GM23248 (cell line): Measurements from ENCODE around the gene ATAT1. TPM values are rescaled to one million over a fixed set of nuclear protein-coding genes. Genes with fewer than 3 reads are reported as not detected.

Experiments used
- DNase-seq: peaks from one replicate; pipeline ENCODE4 v3.0.0-alpha.2; 2015
- H2AFZ ChIP-seq: fragments of 200-600 bp; sonication (generic); 2 replicates; pipeline ENCODE4 v1.6.1; 2016; ENCODE audit warnings: antibody characterized with exemption
- H3F3A ChIP-seq: fragments of 200-600 bp; sonication (generic); 2 replicates; pipeline ENCODE4 v1.6.1; 2016; ENCODE audit warnings: mild to moderate bottlenecking, antibody characterized with exemption, mixed run types; ENCODE audit not compliant: insufficient read depth
- H3K27ac ChIP-seq: fragments of 200-600 bp; sonication (generic); 2 replicates; pipeline ENCODE4 v1.5.1; 2016; ENCODE audit warnings: mild to moderate bottlenecking
- H3K27me3 ChIP-seq: fragments of 200-600 bp; sonication (generic); replicated peaks from 2 replicates; pipeline ENCODE4 v1.6.1; 2016; ENCODE audit warnings: mild to moderate bottlenecking; ENCODE audit not compliant: insufficient read depth
- H3K36me3 ChIP-seq: fragments of 200-600 bp; sonication (generic); 2 replicates; pipeline ENCODE4 v1.6.1; 2016; ENCODE audit warnings: low read depth, mild to moderate bottlenecking
- H3K4me1 ChIP-seq: fragments of 200-600 bp; sonication (generic); 2 replicates; pipeline ENCODE4 v1.6.1; 2016; ENCODE audit warnings: mild to moderate bottlenecking; ENCODE audit not compliant: insufficient read depth
- H3K4me2 ChIP-seq: fragments of 200-600 bp; sonication (generic); one replicate; pipeline ENCODE4 v1.6.1; 2016; ENCODE audit warnings: mild to moderate bottlenecking; ENCODE audit not compliant: unreplicated experiment
- H3K4me3 ChIP-seq: fragments of 200-600 bp; sonication (generic); 2 replicates; pipeline ENCODE4 v1.5.1; 2016; ENCODE audit warnings: mild to moderate bottlenecking
- H3K79me2 ChIP-seq: fragments of 200-600 bp; sonication (generic); 2 replicates; pipeline ENCODE4 v1.6.1; 2016; ENCODE audit warnings: mild to moderate bottlenecking; ENCODE audit not compliant: insufficient read depth
- H3K9ac ChIP-seq: fragments of 200-600 bp; sonication (generic); 2 replicates; pipeline ENCODE4 v1.6.1; 2016; ENCODE audit warnings: mild to moderate bottlenecking
- H3K9me2 ChIP-seq: fragments of 200-600 bp; sonication (generic); 2 replicates; pipeline ENCODE4 v1.6.1; 2016; ENCODE audit warnings: mixed run types, mild to moderate bottlenecking, moderate library complexity; ENCODE audit not compliant: insufficient read depth
- H3K9me3 ChIP-seq: fragments of 200-600 bp; sonication (generic); one replicate; pipeline ENCODE4 v1.6.1; 2017; ENCODE audit warnings: low read depth
- H4K20me1 ChIP-seq: fragments of 200-600 bp; sonication (generic); 2 replicates; pipeline ENCODE4 v1.6.0; 2016; ENCODE audit not compliant: insufficient read depth
- EZH2 ChIP-seq: fragments of 200-600 bp; sonication (generic); IDR thresholded peaks from 2 replicates; pipeline ENCODE4 v1.6.1; 2018; ENCODE audit warnings: antibody characterized with exemption, mild to moderate bottlenecking; ENCODE audit not compliant: insufficient read depth, poor library complexity, severe bottlenecking
- EZH2phosphoT487 ChIP-seq: fragments of 200-600 bp; sonication (generic); IDR thresholded peaks from 2 replicates; pipeline ENCODE4 v1.6.1; 2018; ENCODE audit warnings: antibody characterized with exemption, moderate library complexity, mild to moderate bottlenecking, low read depth; ENCODE audit not compliant: insufficient read depth
- WGBS, 2 experiments: methylation state at CpG; one replicate each; pipeline ENCODE4 v1.1.6; 2015 to 2017; ENCODE audit warnings: low lambda C conversion rate in 2 of 2, low coverage in 1 of 2; ENCODE audit errors: missing lambda C conversion rate in 2 of 2; 5-methylcytosine and 5-hydroxymethylcytosine counted together
- in situ Hi-C: fragments of 300-500 bp; cut with MboI; formaldehyde crosslinking; loops from 2 replicates; pipeline ENCODE4 v1.15.0; 2020
- polyA plus RNA-seq: library from polyadenylated mRNA; unstranded; fragments of >200 nt; fragmentation: Nextera tagmentation; extraction: Ambion mirVana; gene quantifications from 2 replicates; pipeline ENCODE4 v1.2.1, GENCODE V29; 2016
- total RNA-seq: library from RNA; depleted of rRNA; stranded (reverse); fragments of >200 nt; shearing (Covaris generic); gene quantifications from 2 replicates; pipeline ENCODE4 v1.2.3, GENCODE V29; 2014

The ATAT1 gene
- total and polyA plus RNA-seq, 2 experiments from 2014 or later, result 2.3 to 12.6 TPM

DNA sequence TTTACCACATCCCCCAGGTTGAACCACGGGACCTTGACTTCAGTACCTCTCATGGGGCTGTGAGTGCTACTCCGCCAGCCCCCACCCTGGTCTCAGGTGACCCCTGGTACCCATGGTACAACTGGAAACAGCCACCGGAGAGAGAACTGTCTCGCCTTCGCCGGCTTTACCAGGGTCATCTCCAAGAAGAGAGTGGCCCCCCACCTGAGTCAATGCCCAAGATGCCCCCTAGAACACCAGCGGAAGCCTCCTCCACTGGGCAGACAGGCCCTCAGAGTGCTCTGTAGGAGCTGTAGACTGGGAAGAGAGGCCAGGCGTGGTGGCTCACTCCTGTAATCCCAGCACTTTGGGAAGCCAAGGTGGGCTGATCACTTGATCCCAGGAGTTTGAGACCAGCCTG, 1.2 kb upstream of the ATAT1 start:
- H3K4me1 ChIP-seq, result no peaks in the 10 kb centered on the region; the same call in 1 of the 2 replicates
- no peak overlapping the region for H3K4me3 ChIP-seq
- no peak overlapping the region for H3K9ac ChIP-seq
- TF ChIP-seq EZH2phosphoT487 (no peak), EZH2 (no peak)
- in situ Hi-C loops, result no loop called here
- 93 to 94% methylated on average over 8 of the region's 8 CpGs for WGBS, 2 experiments
- no peak overlapping the region for H3K4me2 ChIP-seq
- H3K27ac ChIP-seq, result no peak overlapping the region
- no peaks in the 10 kb centered on the region for H3K9me2 ChIP-seq
- H3K27me3 ChIP-seq, result no peaks in the 10 kb centered on the region
- peaks cover 23% of the 10 kb centered on the region for H3K36me3 ChIP-seq
- no peaks in the 10 kb centered on the region for H3K9me3 ChIP-seq
- DNase-seq, result no peak
- peaks cover 38% of the 10 kb centered on the region for H3K79me2 ChIP-seq
- H3F3A ChIP-seq, result peaks cover 36% of the 10 kb centered on the region
- no peak overlapping the region for H2AFZ ChIP-seq
- H4K20me1 ChIP-seq, result no peaks in the 10 kb centered on the region

DNA sequence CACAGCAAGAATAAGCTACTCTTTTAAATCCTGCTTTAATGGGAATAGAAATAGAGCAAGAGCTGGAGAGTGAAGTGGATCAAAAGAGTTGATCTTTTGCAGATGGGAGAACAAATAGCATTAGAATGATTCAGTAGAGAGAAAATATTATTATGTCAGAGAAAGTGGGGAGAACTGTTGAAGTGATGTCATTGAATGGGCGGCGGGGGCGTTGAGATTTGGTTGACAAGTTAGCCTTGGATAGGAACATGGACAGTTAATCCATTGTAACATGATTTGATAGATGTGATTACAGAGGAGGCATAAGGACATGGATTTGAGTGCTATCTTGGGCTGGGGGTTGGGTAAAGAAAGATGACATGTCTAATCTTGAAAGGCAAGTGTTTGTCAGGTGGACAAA, 9.2 kb downstream of the ATAT1 start:
- H3K4me1 ChIP-seq, result no peaks in the 10 kb centered on the region
- TF ChIP-seq EZH2phosphoT487, result no peak
- TF ChIP-seq EZH2, result no peak
- H3K9ac ChIP-seq, result no peak overlapping the region
- in situ Hi-C loops, result no loop called here
- no peaks in the 10 kb centered on the region for H3K27me3 ChIP-seq
- no peak for DNase-seq
- no peaks in the 10 kb centered on the region for H3K9me3 ChIP-seq
- no peaks in the 10 kb centered on the region for H3K9me2 ChIP-seq
- H2AFZ ChIP-seq, result no peak overlapping the region
- no peaks in the 10 kb centered on the region for H3K79me2 ChIP-seq
- no peaks in the 10 kb centered on the region; the same call in 1 of the 2 replicates for H3K36me3 ChIP-seq
- H3K4me2 ChIP-seq, result no peak overlapping the region
- H3F3A ChIP-seq, result no peaks in the 10 kb centered on the region
- no peak overlapping the region for H3K27ac ChIP-seq
- 95% methylated on average over 3 of the region's 3 CpGs for WGBS, 2 experiments
- H3K4me3 ChIP-seq, result no peak overlapping the region
- H4K20me1 ChIP-seq, result no peaks in the 10 kb centered on the region

DNA sequence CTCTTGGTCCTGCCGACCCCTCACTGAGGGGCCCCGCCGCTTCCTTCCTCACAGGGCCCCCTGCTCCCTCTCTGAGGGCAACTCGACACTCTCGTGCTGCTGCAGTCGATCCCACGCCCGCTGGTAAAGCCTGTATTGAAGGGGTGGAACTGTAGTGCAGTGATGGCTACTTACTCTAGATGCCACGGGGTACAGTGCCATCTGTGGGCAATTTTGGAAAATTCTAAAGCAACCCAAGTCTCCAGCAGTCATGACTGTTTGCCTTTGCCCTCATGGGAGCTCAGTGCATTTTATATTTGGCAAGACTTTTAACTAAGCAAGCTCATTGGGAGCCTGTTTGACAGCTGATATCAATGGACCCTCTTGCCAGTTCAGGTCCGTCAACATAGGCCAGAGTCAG, 13.8 kb downstream of the ATAT1 start:
- no peak for DNase-seq
- 83 to 87% methylated on average over 9 to 10 of the region's 10 CpGs for WGBS, 2 experiments
- in situ Hi-C loops, result no loop called here

DNA sequence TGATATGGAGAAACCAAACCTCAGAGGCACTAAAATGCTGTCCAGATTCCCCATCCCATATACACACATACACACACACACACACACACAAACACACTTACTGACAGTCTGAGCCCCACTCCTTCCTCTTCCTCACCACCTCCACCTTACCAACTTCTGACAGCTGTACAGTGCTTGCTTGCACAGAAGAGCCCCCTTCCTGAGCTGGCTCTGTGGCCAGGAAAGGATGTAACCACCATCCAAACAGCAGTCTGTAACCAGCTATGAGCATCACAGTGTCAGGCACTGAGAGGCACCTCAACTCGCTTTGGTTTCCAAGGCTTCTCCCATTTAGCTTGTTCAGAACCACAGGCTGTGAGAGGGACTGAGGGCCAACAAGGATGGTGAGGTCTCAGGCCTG, 14.4 kb downstream of the ATAT1 start:
- no peak overlapping the region for H3K4me2 ChIP-seq
- H3K4me1 ChIP-seq, result no peaks in the 10 kb centered on the region
- no peak overlapping the region for H3K9ac ChIP-seq
- H2AFZ ChIP-seq, result no peak overlapping the region
- no peaks in the 10 kb centered on the region; the same call in 1 of the 2 replicates for H3K36me3 ChIP-seq
- no peaks in the 10 kb centered on the region for H3K27me3 ChIP-seq
- no peak overlapping the region for H3K27ac ChIP-seq
- DNase-seq, result no peak
- 89 to 100% methylated on average over 1 of the region's 1 CpG for WGBS, 2 experiments
- H3K79me2 ChIP-seq, result peaks cover 9% of the 10 kb centered on the region
- H4K20me1 ChIP-seq, result no peaks in the 10 kb centered on the region
- no peaks in the 10 kb centered on the region for H3F3A ChIP-seq
- H3K9me2 ChIP-seq, result no peaks in the 10 kb centered on the region
- in situ Hi-C loops, result no loop called here
- no peak overlapping the region for H3K4me3 ChIP-seq
- TF ChIP-seq EZH2phosphoT487 (no peak), EZH2 (no peak)
- H3K9me3 ChIP-seq, result no peaks in the 10 kb centered on the region

More for the DNA sequence above, 13.8 kb downstream of the ATAT1 start:
- H3K79me2 ChIP-seq, result peaks cover 3% of the 10 kb centered on the region; the same call in 1 of the 2 replicates
- no peaks in the 10 kb centered on the region for H3K9me3 ChIP-seq
- H3K9me2 ChIP-seq, result no peaks in the 10 kb centered on the region
- H3F3A ChIP-seq, result no peaks in the 10 kb centered on the region
- TF ChIP-seq EZH2phosphoT487 (no peak), EZH2 (no peak)
- no peak overlapping the region for H3K9ac ChIP-seq
- no peaks in the 10 kb centered on the region for H4K20me1 ChIP-seq
- no peak overlapping the region for H2AFZ ChIP-seq
- H3K36me3 ChIP-seq, result no peaks in the 10 kb centered on the region; the same call in 1 of the 2 replicates
- H3K27me3 ChIP-seq, result no peaks in the 10 kb centered on the region
- no peak overlapping the region for H3K4me3 ChIP-seq
- H3K27ac ChIP-seq, result no peak overlapping the region
- H3K4me2 ChIP-seq, result no peak overlapping the region
- H3K4me1 ChIP-seq, result no peaks in the 10 kb centered on the region

DNA sequence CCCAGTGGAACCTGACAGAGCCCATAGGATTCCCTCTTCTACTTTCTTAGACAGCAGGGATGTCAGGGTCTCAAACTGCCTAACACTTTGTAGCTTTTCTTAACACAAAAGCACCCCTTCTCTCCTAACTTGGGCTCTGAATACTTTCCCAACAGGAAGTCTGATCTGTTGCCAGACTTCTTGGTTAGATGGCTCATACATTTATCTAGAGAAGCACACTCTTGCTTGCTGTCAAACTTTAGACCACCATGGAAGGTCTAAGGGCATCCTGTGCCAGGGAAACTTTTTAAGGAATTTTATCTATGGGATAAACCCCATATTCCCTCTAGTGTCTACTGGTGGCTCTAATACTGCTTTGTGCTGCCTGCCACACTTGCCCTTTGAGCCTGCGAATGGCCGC, 17.0 kb downstream of the ATAT1 start:
- 100% methylated on average over 2 of the region's 2 CpGs for WGBS, 2 experiments

More for the DNA sequence above, 17.0 kb downstream of the ATAT1 start:
- in situ Hi-C loops, result no loop called here
- Histone ChIP-seq H3K9ac (no peak overlapping the region), H3K9me3 (no peaks in the 10 kb centered on the region), H3K9me2 (no peaks in the 10 kb centered on the region), H3K27ac (no peak overlapping the region), H3K36me3 (no peaks in the 10 kb centered on the region; the same call in 1 of the 2 replicates), H3K4me2 (no peak overlapping the region), H3K79me2 (peaks cover 31% of the 10 kb centered on the region), H3K4me1 (0 out of 2 replicates have a peak, but pooled peaks cover 4% of the 10 kb centered on the region), H4K20me1 (no peaks in the 10 kb centered on the region), H2AFZ (no peak overlapping the region), H3K27me3 (no peaks in the 10 kb centered on the region), H3K4me3 (no peak overlapping the region), H3F3A (peaks cover 4% of the 10 kb centered on the region; the same call in 1 of the 2 replicates)
- peak; percentile 3 for DNase-seq
- no peak for TF ChIP-seq EZH2
